ENCODE measurements around the gene COL6A3.

The COL6A3 gene

DNA sequence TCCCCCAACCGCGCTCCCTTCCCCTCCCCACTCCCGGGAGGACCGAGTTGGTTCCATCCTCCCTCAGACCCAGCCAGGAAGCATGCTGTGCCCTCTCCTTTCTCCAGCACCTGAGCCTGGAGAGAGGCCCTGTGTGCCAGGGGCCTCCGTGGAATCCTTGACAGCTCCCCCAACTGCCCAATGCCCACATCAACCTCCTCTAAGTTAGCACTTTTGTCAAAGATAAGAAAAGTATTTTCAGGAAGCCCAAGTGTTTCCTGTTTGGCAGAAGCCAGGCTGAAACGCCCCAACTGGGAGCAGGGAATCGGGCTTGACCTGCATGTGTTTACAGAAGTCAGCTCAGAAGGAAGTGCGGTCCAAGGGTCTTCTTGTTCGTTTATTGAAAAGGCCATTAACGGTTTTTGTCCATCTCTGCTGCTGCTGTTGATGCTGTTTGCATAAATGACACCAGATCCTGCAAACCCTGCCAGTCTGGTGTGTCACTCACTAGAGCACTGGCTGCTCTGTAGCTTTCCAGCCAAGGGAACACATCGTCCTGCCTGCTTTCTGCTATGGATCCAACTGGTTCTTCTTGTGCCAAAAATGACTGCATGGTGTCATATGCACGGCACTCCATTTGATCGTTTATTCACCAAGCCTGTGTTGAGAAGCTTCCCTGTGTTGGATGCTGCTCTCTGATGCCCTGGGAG, 35.4 kb upstream of the COL6A3 start:
- peak in 1 of 2 experiments; percentile 22 for DNase-seq (ENCODE audit: low read depth in 1 of 2, low spot score in 1 of 2)
- no peak for TF ChIP-seq JUND (IDR thresholded peaks at IDR 0.05; ENCODE audit: low read depth)
- in situ Hi-C loops (cut with HindIII; ENCODE audit: low pct_unique_long_range_greater_than_20kb, low sequenced_read_pairs), result no loop called here

DNA sequence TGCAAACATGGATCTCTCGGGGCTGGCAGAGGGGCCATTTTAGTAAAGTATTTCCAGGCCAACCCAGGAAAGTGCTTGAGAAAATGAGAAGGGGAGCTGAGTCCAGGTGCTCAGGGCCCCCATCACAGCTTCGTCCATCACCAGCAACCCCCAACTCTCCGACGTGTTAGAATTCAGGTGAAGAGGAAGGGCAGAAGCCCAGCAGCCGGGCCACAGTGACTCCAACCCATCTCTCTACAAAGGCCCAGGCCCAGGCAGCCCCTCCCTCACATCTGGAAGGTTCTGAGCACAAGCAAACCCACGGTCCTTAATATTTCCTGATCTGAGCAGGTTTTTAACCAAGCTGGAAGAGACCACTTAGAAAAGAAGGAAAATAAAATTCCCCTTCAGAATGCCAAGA, 34.7 kb upstream of the COL6A3 start:
- in situ Hi-C loops (cut with HindIII; ENCODE audit: low pct_unique_long_range_greater_than_20kb, low sequenced_read_pairs), result no loop called here
- TF ChIP-seq JUND (IDR thresholded peaks at IDR 0.05; ENCODE audit: low read depth), result no peak
- DNase-seq (ENCODE audit: low read depth in 1 of 2, low spot score in 1 of 2), result no peak

DNA sequence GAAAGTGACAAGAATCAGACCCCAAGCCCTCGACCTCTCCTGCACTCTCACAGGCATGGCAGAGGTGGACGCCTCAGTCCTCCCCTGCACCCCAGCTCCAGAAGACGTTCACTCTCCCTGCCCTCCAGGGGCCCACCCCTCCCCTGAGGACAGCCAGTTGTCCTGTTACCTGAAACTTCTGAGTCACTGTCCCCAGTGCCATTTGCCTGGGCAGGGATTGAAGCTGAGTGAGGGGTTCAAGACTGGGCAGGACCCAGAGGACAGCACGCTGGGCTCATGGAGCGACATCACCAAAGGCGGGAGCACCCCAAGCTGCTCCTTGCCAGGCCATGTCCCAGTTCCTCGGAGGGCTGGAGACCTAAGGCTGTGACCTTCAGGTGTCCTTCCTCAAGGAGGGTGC, 34.2 kb upstream of the COL6A3 start:
- in situ Hi-C loops (cut with HindIII; ENCODE audit: low pct_unique_long_range_greater_than_20kb, low sequenced_read_pairs), result no loop called here
- DNase-seq (ENCODE audit: low read depth in 1 of 2, low spot score in 1 of 2), result no peak
- no peak for TF ChIP-seq JUND (IDR thresholded peaks at IDR 0.05; ENCODE audit: low read depth)

DNA sequence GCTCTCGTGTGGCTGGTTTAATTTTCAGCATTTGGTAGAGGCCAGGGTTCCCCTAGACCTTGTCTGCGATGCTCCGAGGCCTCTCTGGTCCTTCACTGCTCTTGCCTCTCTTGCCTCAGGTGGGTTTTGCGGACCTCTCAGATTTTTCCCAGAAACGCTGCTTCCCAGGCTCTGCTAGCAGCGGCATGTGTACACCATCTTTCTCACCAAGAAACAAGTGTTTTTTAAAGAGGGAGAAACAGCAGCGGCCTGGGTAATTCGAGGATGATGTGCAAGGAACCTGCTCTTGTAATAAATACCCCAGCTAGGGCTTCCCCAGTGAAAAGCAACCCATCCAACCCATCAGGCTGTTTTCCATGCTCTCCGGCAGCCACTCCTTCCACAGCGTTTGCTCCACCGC, 33.5 kb upstream of the COL6A3 start:
- in situ Hi-C loops (cut with HindIII; ENCODE audit: low pct_unique_long_range_greater_than_20kb, low sequenced_read_pairs), result no loop called here
- no peak for DNase-seq (ENCODE audit: low read depth in 1 of 2, low spot score in 1 of 2)
- TF ChIP-seq JUND (IDR thresholded peaks at IDR 0.05; ENCODE audit: low read depth), result no peak

DNA sequence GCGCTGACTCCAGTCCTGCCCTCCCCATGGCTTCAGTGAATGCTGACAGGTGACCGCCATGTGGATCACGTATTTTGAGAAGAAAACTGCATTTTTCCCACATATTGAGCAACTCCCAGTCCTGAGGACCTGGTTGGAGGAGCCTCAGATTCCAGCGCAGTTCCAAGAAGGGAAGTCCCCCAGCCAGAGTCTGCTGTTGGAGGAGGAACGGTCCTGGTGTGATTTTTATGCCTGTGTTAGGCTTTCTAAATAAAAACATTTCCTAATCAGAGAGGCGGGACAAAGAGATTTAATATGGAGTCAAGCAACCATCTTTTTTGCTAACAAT, 32.3 kb upstream of the COL6A3 start:
- no peak for DNase-seq (ENCODE audit: low read depth in 1 of 2, low spot score in 1 of 2)
- in situ Hi-C loops (cut with HindIII; ENCODE audit: low pct_unique_long_range_greater_than_20kb, low sequenced_read_pairs), result no loop called here
- no peak for TF ChIP-seq JUND (IDR thresholded peaks at IDR 0.05; ENCODE audit: low read depth)

DNA sequence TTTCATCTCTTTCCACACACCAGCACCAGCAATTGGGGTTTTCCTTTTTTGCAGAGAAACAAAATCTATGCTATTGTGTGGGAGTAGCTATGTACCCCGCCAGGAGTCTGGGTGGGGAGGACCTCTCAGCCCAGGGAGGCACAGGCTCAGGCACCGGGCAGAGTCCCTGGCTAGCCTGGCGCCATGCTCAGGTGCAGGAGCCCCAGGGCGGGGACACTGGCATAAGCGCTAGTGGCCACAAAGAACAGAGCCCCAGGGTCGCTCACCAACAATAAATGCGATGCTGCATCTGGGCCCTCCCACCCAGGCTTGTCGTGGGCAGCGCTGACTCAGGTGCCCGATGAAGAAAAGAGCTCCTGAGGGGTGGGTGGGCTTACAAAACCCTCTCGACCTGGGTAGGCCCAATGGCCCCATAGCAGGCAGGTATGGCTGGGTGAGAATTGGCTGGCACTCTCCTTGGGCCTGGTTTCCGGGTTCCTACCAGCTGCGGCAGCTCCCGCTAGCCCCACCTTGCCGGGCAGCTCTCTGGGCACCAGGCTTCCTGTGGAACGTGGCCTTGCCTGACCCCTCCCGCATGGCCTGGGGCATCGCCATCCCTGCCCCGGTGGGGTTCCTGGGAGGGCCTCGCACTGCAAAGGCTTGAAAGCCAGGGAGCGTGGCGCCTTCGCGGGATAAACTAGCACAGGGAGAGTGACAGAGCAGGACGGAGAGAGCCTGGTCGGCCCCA, 31.8 kb upstream of the COL6A3 start:
- in situ Hi-C loops (cut with HindIII; ENCODE audit: low pct_unique_long_range_greater_than_20kb, low sequenced_read_pairs), result no loop called here
- no peak for TF ChIP-seq JUND (IDR thresholded peaks at IDR 0.05; ENCODE audit: low read depth)
- DNase-seq (ENCODE audit: low read depth in 1 of 2, low spot score in 1 of 2), result no peak

DNA sequence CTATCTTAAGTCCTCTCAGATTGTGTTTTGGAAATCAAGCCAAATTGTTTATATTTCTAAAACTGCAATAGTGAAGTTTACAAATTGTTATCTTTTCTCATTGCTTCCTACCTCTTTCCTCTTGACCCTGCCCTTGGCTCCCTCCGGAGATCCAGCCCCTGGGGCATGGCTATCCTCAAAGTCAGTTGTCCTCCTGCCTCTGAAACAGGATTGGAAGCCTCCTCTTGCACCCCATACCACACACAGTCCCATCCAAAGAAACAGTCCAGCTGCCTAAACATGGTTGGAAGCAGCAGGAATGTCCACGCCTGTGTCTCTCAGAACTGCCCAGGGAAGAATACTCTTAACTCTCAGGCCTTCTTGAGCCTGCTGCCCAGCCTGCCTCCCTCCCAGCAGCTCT, 30.1 kb upstream of the COL6A3 start:
- DNase-seq (ENCODE audit: low read depth in 1 of 2, low spot score in 1 of 2), result no peak
- in situ Hi-C loops (cut with HindIII; ENCODE audit: low pct_unique_long_range_greater_than_20kb, low sequenced_read_pairs), result no loop called here
- no peak for TF ChIP-seq JUND (IDR thresholded peaks at IDR 0.05; ENCODE audit: low read depth)

DNA sequence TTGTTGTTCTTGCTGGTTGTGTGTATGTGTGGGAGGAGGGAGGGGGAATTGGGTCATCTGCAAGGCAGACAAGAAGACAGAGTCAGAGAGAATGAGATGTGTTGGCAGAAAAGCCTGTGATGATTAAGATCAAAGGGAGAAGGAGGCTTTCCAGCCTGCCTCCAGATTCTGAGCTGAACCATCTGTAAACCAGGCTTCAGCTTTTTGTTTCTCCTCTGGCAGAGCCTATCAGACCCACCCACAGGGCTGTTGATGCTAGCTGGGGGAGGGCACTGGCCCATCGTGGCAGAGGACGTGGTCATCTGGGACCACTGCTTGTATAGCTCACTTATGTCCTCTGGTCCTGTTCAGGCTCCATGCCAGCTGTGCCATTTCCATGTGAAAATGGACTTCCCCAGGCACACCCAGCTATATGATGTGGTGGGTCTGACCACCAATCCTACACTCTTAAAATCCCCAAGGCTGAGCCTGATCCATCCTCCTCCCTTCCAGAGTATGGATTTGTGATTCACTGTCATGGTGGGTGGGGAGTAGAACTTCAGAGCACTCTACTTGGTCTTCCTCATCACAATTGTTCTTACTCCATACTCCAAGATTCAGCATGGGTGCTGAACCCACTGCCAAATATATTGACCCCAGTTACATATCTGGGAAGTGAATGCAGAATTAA, 27.8 kb upstream of the COL6A3 start:
- in situ Hi-C loops (cut with HindIII; ENCODE audit: low pct_unique_long_range_greater_than_20kb, low sequenced_read_pairs), result no loop called here
- TF ChIP-seq JUND (IDR thresholded peaks at IDR 0.05; ENCODE audit: low read depth), result no peak
- no peak for DNase-seq (ENCODE audit: low read depth in 1 of 2, low spot score in 1 of 2)

DNA sequence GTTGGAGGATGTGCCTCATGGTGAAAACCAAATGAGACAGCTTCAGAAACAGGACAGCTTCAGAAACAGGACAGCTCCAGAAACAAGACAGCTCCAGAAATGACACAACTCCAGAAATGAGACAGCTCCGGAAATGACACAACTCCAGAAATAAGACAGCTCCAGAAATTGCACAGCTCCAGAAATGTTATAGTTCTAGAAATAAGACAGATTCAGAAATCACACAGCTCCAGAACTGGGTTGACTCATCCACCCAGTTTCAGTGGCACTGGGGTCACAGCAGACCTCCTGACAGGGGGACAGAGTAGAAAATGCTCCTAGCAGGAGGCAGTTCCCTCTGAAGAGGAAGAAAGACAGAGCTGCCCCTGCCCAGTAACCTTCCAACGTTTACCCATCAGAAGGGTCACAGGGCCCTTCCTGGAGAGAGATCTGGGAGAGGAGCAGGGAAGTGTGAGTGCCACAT, 26.9 kb upstream of the COL6A3 start:
- TF ChIP-seq JUND (IDR thresholded peaks at IDR 0.05; ENCODE audit: low read depth), result no peak
- in situ Hi-C loops (cut with HindIII; ENCODE audit: low pct_unique_long_range_greater_than_20kb, low sequenced_read_pairs), result no loop called here
- no peak for DNase-seq (ENCODE audit: low read depth in 1 of 2, low spot score in 1 of 2)

DNA sequence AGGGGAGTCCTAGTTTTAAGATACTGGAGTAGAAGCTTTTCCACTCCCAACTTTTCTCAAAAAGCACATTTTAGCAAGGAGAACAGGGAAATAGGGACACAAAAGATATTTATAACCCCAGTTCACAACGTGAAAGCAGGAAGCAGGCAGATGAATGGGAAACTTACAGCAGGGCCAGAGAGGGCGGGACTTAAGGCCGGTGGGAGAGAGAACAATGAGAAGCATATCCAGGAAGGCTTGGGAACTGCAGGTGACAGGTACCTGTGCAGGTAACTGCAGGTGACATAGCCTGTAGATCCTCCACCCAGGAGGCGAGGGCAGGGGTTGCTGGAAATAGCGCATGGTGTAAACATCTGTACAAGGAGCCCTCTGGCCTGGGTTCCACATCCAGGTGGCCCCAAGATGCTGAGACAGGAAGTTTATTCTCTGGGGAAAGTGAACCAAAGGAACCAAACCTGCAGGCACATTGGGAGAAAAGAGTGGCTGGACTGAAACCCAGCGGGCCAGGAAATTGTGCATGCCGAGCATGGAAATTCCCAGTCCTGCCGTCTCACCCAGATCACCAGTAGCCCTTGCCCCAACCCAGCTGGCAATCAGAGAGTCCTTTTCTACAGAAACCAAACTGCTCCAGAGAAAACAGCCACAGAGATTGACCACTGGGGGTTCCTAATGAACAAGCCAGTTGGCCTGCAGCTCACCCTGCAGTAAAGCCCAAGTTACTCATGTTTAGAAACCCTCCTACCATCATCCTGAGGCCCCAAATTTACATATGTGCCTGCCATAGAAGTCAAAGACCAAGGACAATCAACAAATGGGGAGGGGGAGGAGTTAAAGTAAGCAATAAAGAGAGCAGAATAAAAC, 24.3 kb upstream of the COL6A3 start:
- no peak for TF ChIP-seq JUND (IDR thresholded peaks at IDR 0.05; ENCODE audit: low read depth)
- in situ Hi-C loops (cut with HindIII; ENCODE audit: low pct_unique_long_range_greater_than_20kb, low sequenced_read_pairs), result no loop called here
- DNase-seq (ENCODE audit: low read depth in 1 of 2, low spot score in 1 of 2), result peak in 1 of 2 experiments; percentile 45

DNA sequence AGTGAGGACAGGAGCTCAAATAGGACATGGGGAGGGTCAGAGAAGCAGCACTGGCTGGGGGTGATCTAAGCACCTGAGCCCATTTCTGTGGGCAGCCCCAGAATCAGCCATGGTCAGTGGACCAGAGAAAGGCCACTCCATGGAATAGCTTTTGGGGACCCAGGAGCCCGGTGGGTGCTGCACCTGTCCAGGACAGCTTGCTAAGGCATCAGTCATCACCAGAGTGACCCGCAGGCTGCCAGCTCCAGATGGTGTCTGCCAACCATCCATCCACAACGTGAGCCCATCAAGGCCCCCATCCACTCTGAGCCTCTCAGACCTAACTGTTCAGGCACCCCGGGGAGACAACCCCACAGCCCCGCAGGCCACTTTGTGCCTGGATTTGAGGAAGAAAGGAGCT, 23.6 kb upstream of the COL6A3 start:
- no peak for DNase-seq (ENCODE audit: low read depth in 1 of 2, low spot score in 1 of 2)
- TF ChIP-seq JUND (IDR thresholded peaks at IDR 0.05; ENCODE audit: low read depth), result no peak
- in situ Hi-C loops (cut with HindIII; ENCODE audit: low pct_unique_long_range_greater_than_20kb, low sequenced_read_pairs), result no loop called here

DNA sequence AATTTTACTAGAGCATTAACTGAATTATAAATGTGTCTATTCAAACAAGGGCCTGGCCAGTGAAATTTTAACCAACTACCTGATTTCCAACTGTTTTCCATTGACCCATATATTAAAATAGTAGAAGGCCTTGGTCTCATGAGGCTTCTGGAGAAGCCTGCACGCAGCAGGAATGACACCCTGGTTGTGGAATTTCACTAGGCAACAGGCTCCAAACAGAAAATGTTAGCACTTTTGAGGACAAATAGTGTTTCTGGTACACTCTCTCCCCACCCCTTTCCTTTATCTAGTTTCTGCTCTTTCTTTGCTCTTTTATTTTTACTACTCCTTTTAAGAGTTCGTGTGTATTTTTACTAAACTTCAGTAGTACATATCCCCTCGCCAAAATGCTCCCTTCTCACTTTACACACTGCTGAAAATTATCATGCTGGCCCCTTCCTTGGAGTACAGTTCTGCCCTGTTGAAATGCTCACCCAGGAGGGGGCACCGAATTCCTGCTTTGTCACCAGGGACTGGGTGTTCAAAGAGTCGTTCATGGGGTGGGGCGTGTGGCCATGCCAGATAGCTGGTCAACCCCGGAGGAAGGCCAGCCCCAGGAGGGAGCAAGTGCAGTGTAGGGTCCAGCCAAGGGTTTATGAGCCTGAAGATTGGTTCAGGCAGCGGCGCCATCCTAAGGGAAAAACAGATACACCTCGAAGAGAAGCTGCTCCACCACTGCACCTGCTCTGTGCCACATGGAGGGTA, 22.1 kb upstream of the COL6A3 start:
- no peak for TF ChIP-seq JUND (IDR thresholded peaks at IDR 0.05; ENCODE audit: low read depth)
- no peak for DNase-seq (ENCODE audit: low read depth in 1 of 2, low spot score in 1 of 2)
- in situ Hi-C loops (cut with HindIII; ENCODE audit: low pct_unique_long_range_greater_than_20kb, low sequenced_read_pairs), result no loop called here

Measured in T47D (cell line).